ENCODE measurements around the gene RASGRF2. TPM values are rescaled to one million over a fixed set of nuclear protein-coding genes. Genes with fewer than 3 reads are reported as not detected.
A peak's percentile ranks its signal among the peaks of the same experiment; 100 is the strongest.

Gene RASGRF2, protein sequence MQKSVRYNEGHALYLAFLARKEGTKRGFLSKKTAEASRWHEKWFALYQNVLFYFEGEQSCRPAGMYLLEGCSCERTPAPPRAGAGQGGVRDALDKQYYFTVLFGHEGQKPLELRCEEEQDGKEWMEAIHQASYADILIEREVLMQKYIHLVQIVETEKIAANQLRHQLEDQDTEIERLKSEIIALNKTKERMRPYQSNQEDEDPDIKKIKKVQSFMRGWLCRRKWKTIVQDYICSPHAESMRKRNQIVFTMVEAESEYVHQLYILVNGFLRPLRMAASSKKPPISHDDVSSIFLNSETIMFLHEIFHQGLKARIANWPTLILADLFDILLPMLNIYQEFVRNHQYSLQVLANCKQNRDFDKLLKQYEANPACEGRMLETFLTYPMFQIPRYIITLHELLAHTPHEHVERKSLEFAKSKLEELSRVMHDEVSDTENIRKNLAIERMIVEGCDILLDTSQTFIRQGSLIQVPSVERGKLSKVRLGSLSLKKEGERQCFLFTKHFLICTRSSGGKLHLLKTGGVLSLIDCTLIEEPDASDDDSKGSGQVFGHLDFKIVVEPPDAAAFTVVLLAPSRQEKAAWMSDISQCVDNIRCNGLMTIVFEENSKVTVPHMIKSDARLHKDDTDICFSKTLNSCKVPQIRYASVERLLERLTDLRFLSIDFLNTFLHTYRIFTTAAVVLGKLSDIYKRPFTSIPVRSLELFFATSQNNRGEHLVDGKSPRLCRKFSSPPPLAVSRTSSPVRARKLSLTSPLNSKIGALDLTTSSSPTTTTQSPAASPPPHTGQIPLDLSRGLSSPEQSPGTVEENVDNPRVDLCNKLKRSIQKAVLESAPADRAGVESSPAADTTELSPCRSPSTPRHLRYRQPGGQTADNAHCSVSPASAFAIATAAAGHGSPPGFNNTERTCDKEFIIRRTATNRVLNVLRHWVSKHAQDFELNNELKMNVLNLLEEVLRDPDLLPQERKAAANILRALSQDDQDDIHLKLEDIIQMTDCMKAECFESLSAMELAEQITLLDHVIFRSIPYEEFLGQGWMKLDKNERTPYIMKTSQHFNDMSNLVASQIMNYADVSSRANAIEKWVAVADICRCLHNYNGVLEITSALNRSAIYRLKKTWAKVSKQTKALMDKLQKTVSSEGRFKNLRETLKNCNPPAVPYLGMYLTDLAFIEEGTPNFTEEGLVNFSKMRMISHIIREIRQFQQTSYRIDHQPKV (N-terminal part only)
- polyA plus RNA-seq: 0.08 and 0.42 TPM in 2 replicates
- polyA minus RNA-seq: 0.46 and 0.49 TPM in 2 replicates

DNA sequence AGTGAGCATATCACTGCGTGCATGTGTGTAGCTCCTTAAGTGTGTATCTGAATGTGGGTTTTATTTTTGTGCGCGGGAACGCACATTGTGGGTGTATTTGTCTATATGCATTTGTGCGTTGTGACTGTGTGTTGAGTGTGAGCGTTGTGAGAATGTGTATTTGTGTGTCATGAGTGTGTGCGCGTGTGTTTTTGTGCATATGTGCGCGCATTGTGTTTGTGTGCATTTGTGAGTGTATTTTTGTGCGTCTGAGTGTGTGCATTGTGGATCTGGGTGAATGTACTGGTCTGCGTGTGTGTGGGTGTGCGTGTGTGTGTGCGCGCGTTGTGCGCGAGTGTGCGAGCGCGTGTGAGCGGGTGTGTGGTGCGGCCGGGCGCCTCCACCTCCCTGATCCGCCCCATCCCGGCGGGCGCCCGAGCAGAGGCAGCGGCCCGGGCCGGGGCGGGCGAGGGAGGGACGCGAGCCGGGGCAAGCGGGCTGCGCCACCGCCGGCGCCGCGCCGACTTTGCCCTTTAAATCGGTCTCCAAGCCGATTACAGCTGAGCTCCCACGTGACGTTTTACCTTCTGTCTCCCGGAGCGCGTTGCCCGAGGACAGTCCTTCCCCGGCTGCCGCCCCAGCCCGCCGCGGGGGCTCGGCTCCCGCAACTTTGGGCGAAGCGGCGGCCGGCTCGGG, at the start of gene RASGRF2:
Gene RASGRF2 (plus strand): TSS at position 596 of the 675 bp plus-strand sequence. CDS start 376 bp downstream, outside the sequence.
- Histone ChIP-seq H3K36me3 (ENCODE audit: insufficient read depth, low read length) (no peaks in the 10 kb centered on the region), H2AFZ (ENCODE audit: low read depth, low read length) (no peak within 1 kb of the TSS)
- TF ChIP-seq TAF1 (IDR thresholded peaks at IDR 0.05; ENCODE audit: low read depth) (no peak), EP300 (conservative IDR thresholded peaks at IDR 0.05; ENCODE audit: poor library complexity, severe bottlenecking) (no peak)
- TF ChIP-seq, protein P1, sequence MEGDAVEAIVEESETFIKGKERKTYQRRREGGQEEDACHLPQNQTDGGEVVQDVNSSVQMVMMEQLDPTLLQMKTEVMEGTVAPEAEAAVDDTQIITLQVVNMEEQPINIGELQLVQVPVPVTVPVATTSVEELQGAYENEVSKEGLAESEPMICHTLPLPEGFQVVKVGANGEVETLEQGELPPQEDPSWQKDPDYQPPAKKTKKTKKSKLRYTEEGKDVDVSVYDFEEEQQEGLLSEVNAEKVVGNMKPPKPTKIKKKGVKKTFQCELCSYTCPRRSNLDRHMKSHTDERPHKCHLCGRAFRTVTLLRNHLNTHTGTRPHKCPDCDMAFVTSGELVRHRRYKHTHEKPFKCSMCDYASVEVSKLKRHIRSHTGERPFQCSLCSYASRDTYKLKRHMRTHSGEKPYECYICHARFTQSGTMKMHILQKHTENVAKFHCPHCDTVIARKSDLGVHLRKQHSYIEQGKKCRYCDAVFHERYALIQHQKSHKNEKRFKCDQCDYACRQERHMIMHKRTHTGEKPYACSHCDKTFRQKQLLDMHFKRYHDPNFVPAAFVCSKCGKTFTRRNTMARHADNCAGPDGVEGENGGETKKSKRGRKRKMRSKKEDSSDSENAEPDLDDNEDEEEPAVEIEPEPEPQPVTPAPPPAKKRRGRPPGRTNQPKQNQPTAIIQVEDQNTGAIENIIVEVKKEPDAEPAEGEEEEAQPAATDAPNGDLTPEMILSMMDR (IDR thresholded peaks at IDR 0.05; ENCODE audit: poor library complexity, severe bottlenecking): peak; percentile 10
- TF ChIP-seq, protein P2, sequence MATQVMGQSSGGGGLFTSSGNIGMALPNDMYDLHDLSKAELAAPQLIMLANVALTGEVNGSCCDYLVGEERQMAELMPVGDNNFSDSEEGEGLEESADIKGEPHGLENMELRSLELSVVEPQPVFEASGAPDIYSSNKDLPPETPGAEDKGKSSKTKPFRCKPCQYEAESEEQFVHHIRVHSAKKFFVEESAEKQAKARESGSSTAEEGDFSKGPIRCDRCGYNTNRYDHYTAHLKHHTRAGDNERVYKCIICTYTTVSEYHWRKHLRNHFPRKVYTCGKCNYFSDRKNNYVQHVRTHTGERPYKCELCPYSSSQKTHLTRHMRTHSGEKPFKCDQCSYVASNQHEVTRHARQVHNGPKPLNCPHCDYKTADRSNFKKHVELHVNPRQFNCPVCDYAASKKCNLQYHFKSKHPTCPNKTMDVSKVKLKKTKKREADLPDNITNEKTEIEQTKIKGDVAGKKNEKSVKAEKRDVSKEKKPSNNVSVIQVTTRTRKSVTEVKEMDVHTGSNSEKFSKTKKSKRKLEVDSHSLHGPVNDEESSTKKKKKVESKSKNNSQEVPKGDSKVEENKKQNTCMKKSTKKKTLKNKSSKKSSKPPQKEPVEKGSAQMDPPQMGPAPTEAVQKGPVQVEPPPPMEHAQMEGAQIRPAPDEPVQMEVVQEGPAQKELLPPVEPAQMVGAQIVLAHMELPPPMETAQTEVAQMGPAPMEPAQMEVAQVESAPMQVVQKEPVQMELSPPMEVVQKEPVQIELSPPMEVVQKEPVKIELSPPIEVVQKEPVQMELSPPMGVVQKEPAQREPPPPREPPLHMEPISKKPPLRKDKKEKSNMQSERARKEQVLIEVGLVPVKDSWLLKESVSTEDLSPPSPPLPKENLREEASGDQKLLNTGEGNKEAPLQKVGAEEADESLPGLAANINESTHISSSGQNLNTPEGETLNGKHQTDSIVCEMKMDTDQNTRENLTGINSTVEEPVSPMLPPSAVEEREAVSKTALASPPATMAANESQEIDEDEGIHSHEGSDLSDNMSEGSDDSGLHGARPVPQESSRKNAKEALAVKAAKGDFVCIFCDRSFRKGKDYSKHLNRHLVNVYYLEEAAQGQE (IDR thresholded peaks at IDR 0.05; ENCODE audit: borderline replicate concordance): no peak

DNA sequence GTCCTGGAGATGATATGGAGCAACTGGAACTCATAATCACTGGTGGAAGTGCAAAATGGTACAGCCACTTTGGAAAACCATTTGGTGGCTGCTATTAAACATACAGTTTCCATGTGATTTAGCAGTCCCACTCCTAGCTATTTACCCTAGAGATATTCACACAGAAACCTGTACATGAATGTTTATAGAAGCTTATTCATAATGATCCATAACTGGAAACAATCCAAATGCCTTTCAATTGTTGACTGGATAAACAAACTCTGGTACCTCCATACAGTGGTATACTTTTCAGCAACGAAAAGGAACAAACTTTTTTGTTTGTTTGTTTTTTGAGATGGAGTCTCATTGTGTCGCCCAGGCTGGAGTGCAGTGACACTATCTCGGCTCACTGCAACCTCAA, 47.7 kb upstream of the RASGRF2 start:
- Histone ChIP-seq H3K9ac (ENCODE audit: low read length) (no peak overlapping the region), H3K27ac (ENCODE audit: low read length) (no peak overlapping the region), H3K79me2 (replicated peaks; ENCODE audit: insufficient read depth, low read length) (no peaks in the 10 kb centered on the region), H3K9me2 (ENCODE audit: insufficient read depth, low read length) (no peaks in the 10 kb centered on the region), H3K36me3 (ENCODE audit: insufficient read depth, low read length) (no peaks in the 10 kb centered on the region), H3K27me3 (ENCODE audit: insufficient read depth, low read depth, low read length) (no peaks in the 10 kb centered on the region), H3F3A (ENCODE audit: insufficient read depth, low read length, poor library complexity, severe bottlenecking) (no peaks in the 10 kb centered on the region), H3K4me2 (ENCODE audit: low read length) (no peak overlapping the region), H3K4me3 (ENCODE audit: low read length) (no peak overlapping the region), H2AFZ (ENCODE audit: low read depth, low read length) (no peak overlapping the region), H4K20me1 (ENCODE audit: insufficient read depth) (no peaks in the 10 kb centered on the region), H3K9me3 (ENCODE audit: low read length) (no peaks in the 10 kb centered on the region)
- TF ChIP-seq SMC3 (conservative IDR thresholded peaks at IDR 0.05; ENCODE audit: poor library complexity) (no peak), MXI1 (conservative IDR thresholded peaks at IDR 0.05; ENCODE audit: poor library complexity, severe bottlenecking) (no peak), POLR2AphosphoS5 (IDR thresholded peaks at IDR 0.05) (no peak), EP300 (conservative IDR thresholded peaks at IDR 0.05; ENCODE audit: poor library complexity, severe bottlenecking) (no peak), RAD21 (conservative IDR thresholded peaks at IDR 0.05) (no peak), EZH2 (IDR thresholded peaks at IDR 0.05; ENCODE audit: borderline replicate concordance, insufficient read depth, low read length, poor library complexity, severe bottlenecking) (no peak), TAF1 (IDR thresholded peaks at IDR 0.05; ENCODE audit: low read depth) (no peak)
- TF ChIP-seq, protein P1 (IDR thresholded peaks at IDR 0.05; ENCODE audit: poor library complexity, severe bottlenecking): no peak
- TF ChIP-seq, protein P2 (IDR thresholded peaks at IDR 0.05; ENCODE audit: borderline replicate concordance): no peak

More for the DNA sequence above, at the start of gene RASGRF2:
- no peaks in the 10 kb centered on the region for H3K79me2 ChIP-seq (replicated peaks; ENCODE audit: insufficient read depth, low read length)
- no peaks in the 10 kb centered on the region for H3F3A ChIP-seq (ENCODE audit: insufficient read depth, low read length, poor library complexity, severe bottlenecking)
- no peak within 1 kb of the TSS for H3K9ac ChIP-seq (ENCODE audit: low read length)
- peaks cover 76% of the 10 kb centered on the region for H3K27me3 ChIP-seq (ENCODE audit: insufficient read depth, low read depth, low read length)
- H4K20me1 ChIP-seq (ENCODE audit: insufficient read depth): no peaks in the 10 kb centered on the region
- no peak within 1 kb of the TSS for H3K27ac ChIP-seq (ENCODE audit: low read length)
- H3K4me3 ChIP-seq (ENCODE audit: low read length): peak within 1 kb of the TSS; percentile 66
- H3K9me2 ChIP-seq (ENCODE audit: insufficient read depth, low read length): no peaks in the 10 kb centered on the region
- H3K4me2 ChIP-seq (ENCODE audit: low read length): no peak within 1 kb of the TSS
- no peaks in the 10 kb centered on the region for H3K9me3 ChIP-seq (ENCODE audit: low read length)
